GM19328 (cell line): ENCODE results near the gene SPRY1.
A peak's percentile ranks its signal among the peaks of the same experiment; 100 is the strongest.

Source experiments
- ATAC-seq: cut with Tn5 transposase; IDR thresholded peaks from one replicate; pipeline ENCODE4 v1.9.1; 2021; ENCODE audit warnings: mild to moderate bottlenecking, moderate library complexity; ENCODE audit not compliant: unreplicated experiment

SPRY1 gene

GRCh38 chr4:123408471-123409084 lies 12.0 kb downstream of the SPRY1 start:
- no peak for ATAC-seq

DNA sequence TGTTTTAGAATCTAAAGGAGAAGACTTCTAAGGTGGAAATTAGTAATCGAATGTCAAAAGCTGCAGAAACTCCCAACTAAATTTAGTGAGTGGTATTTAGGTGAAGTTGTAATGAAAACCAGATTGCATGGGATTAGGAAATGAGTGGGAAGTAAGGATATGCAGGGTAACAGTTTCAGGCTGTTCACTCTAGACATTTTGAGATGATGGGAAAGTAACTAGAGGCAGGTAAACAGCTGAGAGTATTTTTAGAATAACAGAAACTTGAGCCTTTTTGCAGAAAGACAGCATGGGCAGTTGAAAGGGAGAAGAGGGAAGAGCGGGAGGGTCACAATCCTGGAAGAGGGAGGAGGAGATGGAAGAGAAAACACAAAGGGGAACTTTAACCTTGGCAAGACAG lies 12.7 kb downstream of the SPRY1 start:
- no peak for ATAC-seq

- no peak for ATAC-seq
Measured at GRCh38 chr4:123411514-123411913, 14.9 kb downstream of the SPRY1 start.

GRCh38 chr4:123412091-123412505 lies 15.5 kb downstream of the SPRY1 start:
- ATAC-seq, result peak; percentile 86

- no peak for ATAC-seq
Measured at GRCh38 chr4:123412700-123413512, 16.3 kb downstream of the SPRY1 start.

DNA sequence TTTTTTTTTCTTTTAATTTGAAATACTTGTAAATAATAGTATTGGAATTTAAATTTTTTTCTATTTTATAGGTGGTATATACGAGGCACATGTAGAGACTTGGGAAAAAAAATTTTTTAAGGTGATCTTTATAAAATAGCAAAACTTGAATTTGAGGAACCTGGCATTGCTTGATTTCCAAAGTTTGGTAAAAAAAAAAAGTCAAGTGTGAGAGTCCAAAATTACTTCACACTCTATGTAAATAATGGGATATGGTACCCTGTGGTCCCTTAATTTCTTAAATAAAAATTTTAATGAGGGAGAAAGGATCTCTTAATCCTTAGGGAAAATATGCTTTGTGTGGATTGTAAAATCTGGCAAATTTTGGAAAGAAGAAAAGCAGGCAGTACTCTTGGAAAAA lies 19.0 kb downstream of the SPRY1 start:
- ATAC-seq, result no peak

DNA sequence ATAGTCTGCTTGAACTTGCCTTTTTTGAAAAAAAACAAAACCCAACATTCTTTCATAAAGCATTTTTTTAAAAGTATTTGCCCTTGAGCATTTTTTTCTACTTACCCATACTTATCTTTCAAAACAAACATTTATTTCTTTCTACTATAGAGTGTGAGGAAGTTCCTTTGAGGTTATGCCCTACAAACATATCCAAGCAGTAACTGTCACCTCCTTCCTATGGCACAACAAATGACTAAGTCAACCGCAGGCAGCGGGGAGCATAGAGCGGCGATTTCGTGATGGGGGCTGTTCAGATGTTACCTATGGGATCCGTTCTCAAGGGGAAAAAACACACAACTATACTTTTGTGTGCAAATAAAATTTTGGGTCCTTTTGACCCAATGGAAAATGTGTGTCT lies 19.4 kb downstream of the SPRY1 start:
- ATAC-seq, result no peak

- no peak for ATAC-seq
Measured at GRCh38 chr4:123417813-123418212, 21.2 kb downstream of the SPRY1 start.

DNA sequence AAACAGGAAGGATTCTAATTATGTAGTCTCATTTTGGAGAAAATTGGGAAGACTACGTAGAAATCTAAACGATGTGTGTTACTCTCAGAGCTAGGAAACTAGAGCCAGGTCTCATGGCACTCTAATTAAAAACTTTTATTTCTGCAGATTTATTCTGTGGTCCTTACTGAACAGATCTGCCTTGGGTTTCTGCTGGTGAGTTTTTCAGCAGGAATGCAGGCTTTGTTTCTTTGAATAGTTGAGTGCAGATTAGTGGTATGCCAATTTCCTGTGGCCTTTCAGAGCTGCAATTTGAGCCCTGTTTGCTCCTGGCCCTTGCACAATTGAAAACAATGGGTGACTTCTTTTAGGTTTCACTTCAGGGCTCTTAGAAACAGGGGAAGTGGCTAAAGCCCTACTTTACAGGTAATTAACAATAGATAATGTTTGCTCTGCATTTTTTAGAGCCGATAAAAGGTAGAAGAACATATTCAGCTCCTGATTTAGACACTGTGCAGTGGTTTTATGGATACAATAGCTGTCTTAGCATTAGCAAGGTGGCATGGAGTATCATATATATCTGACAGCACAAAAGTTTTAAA lies 21.8 kb downstream of the SPRY1 start:
- peak; percentile 71 for ATAC-seq

- ATAC-seq, result no peak
Measured at GRCh38 chr4:123419885-123420755, 23.5 kb downstream of the SPRY1 start.

- no peak for ATAC-seq
Measured at GRCh38 chr4:123421227-123421936, 24.8 kb downstream of the SPRY1 start.

DNA sequence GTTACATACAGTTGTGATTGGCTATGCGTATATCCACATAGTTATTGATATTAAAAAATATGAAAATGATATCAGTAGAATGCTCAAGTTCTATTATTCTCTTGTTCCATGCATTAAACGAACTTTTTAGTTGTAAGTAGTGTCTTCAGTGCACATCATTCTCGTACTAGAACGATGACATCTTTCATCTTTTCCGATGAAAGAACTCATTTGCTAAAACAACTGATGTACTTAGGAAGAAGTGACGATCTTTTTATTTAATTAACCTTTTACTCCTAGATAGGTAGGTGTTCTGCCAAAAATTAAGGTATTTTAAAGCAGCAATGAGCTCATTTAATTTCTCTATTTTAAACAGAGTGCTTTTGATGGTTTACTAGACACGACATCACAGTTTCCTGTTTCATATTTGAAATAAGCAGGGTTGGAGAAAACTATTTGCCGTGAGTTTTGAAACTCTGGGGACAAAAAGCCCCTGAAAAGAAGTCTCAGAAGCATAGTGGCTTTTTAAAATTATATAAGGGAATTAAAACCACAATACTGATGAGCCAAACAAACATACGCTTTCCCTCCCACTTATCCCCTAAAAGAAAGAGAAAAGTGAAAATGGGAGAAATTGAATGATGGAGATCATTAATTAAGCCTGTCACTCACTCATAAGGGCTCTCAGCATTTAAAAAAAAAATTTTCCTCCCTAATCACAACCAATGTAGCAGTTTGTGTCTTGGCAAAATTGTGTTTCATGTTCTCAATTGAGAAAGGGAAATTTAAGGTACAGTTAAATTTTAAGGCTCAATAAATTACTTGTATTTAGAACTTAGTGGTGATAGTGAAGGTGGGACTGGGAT lies 25.6 kb downstream of the SPRY1 start:
- no peak for ATAC-seq

DNA sequence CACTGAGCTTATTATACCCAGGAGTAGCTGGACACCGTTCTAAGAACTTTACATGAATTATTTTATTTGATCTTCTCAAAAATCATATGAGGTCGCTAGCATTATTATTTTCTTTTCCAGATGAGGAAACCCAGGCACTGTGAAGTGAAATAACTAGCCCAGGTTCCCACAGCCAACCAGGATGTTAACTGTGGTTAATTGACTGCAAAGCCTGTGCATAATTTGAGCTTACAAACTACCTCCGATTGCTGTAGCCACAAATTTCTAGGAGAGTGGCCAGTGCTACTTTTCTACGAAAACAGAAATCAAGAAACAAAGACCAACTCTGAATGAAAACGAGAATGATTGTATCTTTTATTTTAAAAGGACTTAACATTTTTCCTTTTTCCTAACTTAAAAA lies 27.2 kb downstream of the SPRY1 start:
- ATAC-seq, result no peak

GRCh38 chr4:123427951-123428350 lies 31.4 kb downstream of the SPRY1 start:
- ATAC-seq, result no peak

DNA sequence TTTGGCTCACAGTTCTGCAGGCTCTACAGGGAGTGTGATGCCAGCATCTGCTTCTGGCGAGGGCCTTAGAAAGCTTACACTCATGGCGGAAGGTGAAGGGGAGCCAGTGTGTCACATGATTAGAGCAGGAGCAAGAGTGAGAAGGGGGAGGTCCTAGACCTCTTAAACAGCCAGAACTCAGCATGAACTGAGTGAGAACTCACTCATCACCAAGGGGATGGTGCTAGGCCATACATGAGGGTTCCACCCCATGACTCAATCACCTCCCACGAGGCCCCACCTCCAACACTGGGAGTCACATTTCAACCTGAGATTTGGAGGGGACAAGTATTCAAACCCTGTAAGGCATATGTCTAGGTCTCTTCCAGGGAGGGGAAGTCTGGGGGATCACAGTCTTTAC lies 33.4 kb downstream of the SPRY1 start:
- ATAC-seq, result no peak

GRCh38 chr4:123430501-123430900 lies 33.9 kb downstream of the SPRY1 start:
- ATAC-seq, result no peak

GRCh38 chr4:123433573-123433972 lies 37.0 kb downstream of the SPRY1 start:
- no peak for ATAC-seq

DNA sequence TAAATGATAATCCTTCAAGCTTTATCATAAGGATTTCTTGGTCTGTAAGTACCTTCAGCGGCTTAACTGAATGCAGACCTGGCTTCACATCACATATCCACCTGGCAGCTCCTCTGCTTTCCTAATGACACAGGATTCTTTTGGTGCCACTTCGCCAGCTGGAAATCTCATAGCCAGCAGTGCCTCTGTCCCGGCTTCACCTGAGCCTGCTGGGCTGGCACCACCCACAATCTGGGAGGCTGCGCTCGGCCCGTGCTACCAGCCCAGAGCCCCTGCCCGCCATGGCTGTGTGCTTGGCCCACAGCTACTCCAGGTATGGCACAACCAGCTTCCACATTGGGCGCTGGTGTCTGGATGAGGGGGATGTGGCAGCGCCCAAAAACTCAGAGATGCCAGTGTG lies 37.4 kb downstream of the SPRY1 start:
- ATAC-seq, result no peak

DNA sequence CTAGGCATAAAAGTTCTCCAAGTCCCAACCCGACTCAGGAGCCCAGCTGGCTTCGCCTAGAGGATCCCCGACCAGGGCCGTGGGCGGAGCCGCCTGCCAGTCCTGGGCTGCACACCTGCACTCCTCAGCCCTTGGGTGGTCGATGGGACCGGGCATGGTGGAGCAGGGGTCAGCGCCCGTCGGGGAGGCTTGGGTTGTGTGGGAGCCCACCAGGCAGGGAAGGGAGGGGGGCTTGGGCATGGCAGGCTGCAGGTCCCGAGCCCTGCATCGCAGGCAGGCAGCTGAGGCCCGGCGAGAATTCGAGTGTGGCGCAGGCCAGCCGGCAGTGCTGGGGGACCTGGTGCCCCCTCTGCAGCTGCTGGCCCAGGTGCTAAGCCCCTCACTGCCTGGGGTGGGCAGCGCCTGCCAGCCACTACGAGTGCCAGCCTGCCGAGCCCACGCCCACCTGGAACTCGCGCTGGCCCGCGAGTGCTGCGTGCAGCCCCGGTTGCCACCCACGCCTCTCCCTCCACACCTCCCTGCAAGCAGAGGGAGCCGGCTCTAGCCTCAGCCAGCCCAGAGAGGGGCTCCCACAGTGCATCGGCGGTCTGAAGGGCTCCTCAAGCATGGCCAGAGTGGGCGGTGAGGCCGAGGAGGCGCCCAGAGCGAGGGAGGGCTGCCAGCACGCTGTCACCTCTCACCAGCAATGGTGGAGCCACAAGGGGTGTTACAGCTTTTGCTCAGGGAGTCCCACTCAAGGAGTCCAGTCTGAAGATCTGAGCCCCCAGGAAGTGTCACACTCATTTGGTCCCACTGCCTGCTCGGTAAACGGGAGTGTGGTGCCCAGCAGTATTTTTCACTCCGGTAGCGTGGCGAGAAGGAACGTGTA lies 38.9 kb downstream of the SPRY1 start:
- no peak for ATAC-seq
